Stimulated activated CD8-positive, alpha-beta memory T cell treated with anti-CD3 and anti-CD28 coated beads, Interleukin-12 subunit alpha, Interleukin-12 subunit beta, amount 100 ng/mL, for 1 hour (primary cell): ENCODE measurements around the gene BANK1.
"Not testable (repeated sequence)": the region's sequence is repeated elsewhere in the genome, so short reads cannot be mapped to it uniquely, and the experiment has no call there.

Experiments used
- DNase-seq: peaks from one replicate; pipeline ENCODE4 v3.0.0-alpha.2; 2020; ENCODE audit warnings: low read depth

BANK1 gene

DNA sequence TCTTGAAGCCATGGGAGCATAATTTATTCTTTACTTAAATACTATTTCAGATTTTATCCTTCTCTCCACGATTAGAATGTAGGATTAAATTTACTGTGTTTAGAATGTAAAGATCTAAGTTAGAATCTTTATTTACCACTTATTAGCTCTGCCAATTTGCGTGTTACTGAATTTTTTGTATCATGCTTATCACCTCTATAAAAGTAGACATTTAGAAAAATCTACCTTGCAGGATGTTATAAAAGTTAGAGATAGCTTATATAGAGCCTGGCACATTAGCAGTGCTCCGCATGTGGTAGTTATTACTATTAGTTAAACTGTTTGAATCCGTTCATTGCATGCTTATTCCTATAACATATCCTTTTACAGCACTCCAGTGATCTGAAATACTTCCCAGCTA is 97.9 kb downstream of the BANK1 start:
- no peak for DNase-seq

DNA sequence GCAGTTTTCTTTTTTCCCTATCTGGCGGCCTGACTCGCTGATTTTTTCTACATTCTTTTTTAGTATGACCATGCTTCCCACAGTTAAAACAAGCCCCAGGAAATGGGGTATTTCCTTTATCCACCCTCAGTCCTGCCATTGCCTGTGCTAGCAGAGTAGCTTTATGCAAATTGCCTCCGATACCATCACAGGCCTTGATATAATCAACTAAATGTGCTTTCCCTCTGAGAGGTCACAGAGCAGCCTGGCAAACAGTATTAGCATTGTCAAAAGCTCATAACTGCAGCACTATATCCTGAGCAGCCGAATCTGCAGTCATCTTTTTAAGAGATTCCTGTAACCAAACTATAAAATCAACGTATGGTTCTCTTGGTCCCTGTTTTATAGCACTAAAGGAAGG is 115.0 kb downstream of the BANK1 start:
- not testable (repeated sequence) for DNase-seq

DNA sequence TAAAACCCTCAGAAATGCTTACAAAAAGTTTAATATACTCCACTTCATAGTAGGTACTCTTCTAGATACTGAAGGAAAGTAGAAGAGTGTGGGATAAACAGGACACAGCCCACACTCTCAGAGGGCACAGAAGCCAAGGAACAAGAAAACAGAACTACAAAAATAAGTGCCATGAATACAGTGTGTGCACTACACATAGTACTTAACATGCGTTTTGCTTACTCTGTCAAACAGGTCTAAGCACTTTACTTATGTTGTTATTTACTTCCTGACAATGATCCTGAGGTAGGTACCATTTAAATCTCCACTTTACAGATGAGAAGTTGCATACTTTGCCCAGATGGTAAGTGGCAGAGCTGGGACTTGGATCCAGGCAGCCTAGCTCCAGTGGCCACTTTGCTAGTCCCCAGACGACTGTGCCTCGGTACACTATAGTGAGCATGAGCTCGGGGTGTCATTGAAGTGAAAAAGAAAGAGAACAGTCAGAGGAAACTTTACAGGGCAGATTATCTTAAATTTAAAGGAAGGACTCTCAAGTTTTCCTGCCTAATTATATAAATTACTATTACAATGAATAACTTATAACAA is 120.3 kb downstream of the BANK1 start:
- no peak for DNase-seq

DNA sequence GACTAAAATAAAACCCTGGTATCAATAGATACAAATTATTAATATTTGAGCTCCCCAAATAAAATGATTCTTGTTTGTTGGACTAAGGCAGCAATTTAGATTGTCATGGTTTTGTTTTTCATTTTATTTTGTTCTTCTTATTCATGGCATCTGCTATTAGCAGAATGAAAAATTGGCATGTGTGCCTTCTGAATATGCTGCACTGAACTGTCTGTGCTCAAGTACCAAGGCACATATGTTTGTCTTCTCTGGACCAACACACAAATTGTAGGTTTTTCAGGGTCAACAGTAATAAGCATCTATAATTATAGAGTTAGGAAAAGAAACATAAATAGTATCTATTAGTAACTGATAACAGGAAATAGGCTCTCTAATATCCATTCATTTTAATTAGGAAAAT is 121.1 kb downstream of the BANK1 start:
- no peak for DNase-seq

DNA sequence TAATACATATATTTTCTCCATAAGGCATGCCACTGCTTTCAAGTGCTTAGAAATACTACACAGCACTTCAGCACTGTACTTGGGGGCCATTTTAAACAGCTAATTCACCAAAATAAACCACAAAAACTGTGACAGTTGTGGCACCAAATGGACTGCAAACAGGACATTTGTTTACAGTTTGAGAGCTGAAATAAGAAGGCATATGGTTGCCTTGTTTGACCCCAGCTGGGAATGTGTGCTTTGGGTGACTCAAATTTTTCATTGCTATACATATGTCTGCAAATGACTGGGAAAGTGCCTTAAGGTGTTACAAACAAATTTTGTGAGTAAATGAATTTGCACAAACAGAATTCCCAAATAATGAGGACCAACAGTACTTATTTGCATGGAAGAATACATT is 124.2 kb downstream of the BANK1 start:
- no peak for DNase-seq

DNA sequence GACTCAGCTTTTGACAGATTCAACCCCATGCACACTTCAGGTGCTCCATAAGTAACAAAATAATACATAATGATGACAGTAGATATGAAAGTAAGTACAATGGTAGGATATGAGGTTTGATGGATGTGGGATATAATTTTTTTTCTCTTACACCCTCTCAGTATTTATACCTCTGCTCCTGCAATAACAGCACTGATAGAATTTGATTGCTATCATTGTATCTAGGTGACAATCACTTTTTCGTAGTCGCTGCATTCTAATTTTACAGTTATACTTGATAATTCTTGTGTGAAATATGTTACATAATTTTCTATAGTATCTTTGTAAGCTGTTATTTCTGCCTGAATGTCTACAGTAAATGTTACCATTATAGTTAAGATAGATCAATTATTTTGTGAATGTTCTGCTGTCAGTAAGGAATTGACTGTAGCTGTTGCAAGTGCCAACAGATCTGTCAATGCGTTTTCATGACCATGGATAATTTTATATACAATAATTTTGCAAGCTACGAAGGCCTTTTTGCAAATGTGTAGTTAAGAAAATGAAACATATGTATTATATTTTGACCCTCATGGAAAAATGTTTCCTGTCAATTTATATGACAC is 128.9 kb downstream of the BANK1 start:
- DNase-seq, result no peak

DNA sequence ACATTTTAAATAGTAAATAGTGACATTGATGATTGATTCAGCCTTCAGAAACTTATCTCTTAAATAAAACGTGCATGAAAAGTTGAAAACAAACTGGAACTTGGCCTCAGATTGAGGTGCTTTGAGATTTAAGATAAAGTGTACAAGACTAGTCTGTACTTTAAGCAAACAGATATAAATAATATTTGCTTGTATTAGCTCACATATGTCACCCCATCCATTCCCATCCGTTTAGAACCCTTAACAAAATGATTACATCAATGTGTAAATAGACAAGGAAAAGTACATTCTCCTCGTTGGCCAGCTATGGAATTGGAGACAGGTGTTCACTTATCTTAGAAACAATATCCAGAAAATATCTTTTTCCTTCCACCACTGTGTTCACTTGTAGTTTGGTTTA is 130.8 kb downstream of the BANK1 start:
- no peak for DNase-seq

DNA sequence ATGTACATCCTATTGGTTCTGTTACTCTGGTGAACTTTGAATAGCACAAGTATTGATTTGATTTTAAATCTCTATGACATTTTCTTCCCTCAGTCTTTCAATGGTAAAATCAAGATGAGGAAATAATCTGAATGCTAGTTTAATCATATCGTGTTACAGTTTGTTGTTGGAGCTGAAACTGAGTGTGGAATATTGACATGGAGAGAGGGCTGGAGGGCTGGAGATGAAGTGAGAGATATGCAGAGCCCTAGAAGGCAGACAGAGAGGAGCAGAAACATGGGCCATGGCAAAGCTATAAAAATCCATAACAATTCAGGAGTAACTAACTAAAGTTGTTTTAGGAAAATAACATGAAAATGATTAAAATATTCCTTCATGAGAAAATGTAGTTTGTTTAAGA is 141.1 kb downstream of the BANK1 start:
- no peak for DNase-seq

DNA sequence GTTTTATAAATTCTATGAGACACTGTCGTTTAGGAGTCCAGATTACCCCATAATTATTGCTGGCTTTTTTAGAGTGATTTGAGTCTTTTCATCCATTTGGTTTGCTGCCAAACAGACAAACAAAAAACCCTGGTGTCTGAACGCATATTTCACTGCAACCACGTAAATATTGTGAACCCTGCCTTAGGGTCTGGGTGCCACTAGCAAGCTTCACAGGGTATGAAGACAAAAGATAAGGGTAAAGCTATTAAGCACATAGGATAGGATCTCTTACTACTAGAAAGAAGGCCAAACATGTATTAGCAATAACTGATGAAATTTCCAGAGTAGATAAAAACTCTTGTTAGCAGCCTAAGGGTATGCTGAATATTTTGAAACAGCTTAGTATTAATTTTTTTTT is 143.3 kb downstream of the BANK1 start:
- DNase-seq, result no peak

DNA sequence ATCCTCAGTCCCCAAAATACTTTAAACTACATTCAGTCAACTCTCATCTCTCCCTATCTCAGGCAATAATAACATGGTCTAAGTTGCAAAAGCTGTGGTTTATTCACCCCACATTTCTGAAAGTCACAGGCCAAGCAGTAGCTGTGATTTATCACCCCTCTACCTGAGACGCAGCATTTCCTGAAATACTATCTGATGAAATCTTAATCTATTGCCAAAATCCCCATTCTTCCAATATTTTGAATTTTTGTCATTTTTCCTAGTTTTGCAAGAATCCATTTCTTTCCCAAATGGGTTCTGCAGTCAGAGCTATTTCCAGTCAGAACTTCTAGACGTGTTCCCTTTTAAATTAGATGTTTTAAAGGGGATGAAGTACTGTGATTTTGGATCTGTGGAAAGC is 148.3 kb downstream of the BANK1 start:
- DNase-seq, result no peak

DNA sequence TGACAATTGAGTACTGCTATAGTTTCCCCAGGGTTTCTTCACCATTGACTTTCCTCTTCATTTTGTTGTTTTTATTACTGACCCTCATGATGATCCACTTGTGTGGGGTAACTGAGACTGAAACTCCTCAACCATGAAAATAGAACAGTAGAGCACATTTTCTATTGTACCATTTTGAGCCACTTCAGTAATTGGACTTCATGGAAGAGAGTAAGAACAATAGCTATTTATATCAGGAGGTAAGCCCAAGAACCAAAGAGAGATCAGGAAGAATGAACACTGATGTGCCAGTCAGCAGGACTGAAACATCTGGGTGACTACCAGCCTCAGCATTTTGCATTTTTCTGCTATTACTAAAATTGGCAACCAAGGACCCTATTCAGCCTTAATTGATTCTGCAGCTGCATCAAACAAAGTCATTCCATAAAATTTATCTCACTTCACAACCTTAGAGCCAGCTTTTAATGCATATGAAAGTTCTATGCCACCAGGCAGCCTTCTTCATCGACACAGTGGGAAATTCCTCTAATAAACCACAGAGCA is 151.4 kb downstream of the BANK1 start:
- DNase-seq, result no peak

DNA sequence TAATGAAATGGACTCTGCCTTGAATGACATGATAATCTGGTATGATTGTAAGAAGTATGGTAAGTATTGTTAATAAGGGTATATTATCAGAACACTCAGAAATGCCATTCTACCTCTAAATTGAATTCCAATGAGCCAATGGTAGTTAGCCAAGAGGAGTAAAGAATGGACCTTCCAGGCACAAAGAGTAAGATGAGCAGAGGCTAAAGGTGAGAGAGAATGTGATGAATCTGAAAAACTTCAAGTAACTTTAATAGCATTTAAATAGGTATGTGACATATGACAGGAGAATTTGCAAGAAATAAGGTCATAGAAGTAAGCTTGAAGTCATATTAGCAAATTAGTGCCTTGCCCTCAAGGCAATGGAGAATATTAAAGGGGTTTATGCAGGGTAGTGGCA is 152.4 kb downstream of the BANK1 start:
- DNase-seq, result no peak

DNA sequence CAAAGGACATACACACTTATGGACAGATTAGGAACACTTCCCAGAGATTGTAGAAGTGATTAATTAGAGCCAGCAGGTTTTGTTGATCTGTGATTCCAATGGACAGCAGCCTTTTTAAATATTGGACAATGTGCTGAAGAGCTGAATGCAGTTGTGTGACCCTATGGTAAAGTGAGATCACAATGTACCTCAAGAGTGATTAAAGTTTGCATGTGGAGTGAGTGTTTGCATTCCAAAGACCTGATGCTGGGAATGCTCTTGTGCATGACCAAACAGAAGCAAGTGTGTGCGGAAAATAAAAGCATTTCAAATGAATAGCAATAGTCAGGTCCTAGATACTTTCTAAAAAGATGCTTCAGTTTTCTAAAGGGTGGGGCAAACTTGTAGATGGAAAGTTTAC is 154.1 kb downstream of the BANK1 start:
- DNase-seq, result no peak

DNA sequence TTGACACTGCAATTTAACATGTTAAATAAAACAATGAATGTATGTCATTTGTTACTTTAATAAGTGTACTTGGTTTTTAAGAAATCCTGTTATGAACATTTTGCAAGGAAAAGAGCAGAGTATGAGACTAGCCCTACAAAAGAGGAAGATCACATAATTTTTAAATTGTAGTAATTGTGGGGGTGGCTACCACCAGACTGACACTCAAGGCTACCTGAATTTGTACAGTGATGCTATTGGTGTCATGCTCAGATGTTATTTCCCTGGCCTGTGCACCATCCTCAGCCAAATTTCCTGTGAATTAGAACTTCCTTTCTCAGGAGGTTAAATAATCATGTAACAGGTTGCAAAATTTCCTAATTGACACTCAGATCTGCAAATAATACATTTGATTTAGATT is 157.5 kb downstream of the BANK1 start:
- DNase-seq, result no peak

DNA sequence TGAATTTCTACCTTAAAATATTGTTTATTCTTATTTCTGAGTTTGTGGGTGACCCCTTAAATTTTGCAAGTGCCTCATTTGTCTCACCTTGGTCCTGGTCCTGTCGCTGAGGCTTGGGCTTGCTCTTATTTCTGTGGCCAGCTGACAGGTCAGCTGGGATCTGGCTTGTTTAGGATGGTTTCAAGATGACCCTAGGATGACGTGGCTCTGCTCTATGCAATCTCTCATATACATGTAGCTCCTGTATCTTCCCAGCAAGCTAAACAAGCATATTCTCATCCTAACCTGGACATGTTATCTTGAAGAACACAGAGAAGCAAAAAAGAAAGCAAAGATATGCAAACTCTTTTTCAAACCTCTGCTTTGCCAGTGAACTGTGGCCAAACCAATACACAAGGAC is 158.4 kb downstream of the BANK1 start:
- no peak for DNase-seq

DNA sequence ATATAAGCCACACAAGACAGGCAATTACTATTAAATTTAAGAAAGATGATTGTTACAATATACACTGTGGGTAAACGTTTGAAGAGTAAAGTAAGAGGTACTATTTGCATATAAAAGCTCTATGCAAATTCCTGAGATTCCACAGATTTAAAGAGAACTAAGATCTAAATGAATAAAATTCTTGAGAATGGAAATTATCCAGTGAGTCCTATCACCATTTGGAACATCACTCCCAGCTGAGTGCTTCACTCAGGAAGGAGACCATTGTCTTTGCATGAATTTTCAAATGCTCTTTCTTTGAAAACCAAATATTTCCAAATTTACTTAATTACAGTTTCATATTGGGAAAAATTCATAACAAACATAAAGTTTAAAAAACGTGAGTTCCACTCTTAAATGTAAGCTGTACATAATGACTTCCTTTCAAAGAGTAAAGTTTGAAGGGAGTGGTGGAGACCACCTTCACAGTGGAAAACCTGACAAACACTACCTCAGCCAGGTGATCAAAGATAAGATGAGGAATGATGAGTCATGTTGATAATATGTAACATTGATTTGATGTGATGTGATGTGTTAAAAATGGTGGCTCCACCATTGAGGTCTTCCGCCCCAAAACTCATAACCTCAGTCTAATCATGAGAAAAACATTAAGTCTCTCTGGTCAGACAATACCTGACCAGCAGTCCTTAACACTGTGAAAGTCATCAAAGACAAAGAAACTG is 159.9 kb downstream of the BANK1 start:
- no peak for DNase-seq

DNA sequence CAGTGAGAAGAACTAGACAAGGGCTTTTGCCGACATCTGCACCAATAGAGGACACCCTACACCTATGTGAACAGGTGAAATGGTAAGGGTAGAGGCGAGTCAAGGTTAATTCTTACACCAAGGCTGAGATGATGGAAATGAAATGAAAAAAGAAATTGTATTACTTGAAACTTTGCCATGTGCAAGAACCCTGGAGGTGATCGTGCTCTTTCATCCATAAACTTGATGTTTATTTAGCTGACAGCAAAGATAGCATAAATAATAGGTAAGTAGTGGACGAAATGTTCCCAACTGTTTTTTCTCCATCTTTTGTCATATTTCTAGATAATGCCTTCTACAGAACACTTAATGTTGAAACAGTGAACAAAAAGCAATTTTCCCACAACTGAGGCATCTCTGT is 162.5 kb downstream of the BANK1 start:
- DNase-seq, result no peak

DNA sequence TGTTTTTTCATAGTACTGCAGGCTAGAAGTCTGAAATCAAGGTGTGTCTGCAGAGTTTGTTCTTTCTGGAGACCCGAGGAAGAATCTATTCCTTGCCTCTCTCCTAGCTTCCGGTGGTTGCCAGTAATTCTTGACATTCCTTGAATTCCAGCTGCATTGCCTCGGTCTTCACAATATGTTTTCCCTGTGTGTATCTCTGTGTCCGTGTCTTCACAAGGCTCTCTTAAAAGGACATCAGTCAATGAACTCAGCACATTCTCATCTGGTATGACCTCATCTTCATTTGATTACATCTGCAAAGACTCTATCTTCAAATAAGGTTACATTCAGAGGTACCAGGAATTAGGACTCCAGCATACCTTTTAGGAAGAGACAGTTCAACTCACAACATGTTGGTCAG is 163.4 kb downstream of the BANK1 start:
- no peak for DNase-seq

DNA sequence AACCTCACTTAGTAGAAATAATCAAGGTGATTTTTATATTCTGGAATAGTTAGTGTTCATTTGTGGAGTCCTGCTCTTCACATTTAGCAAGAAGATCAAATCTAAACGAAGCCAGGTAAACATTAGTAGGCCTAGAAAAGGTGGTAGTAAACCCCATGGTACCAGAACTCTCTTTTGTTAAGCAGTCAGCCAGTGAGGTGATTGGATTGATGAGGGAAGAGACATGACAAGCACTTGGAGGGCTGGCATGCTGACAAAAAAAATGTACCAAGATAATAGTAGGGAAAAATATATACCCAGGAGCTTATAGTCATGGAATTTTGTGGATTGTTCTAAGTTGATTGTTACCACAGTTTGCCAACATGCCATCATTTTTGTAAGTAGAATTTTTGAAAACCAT is 163.8 kb downstream of the BANK1 start:
- no peak for DNase-seq

DNA sequence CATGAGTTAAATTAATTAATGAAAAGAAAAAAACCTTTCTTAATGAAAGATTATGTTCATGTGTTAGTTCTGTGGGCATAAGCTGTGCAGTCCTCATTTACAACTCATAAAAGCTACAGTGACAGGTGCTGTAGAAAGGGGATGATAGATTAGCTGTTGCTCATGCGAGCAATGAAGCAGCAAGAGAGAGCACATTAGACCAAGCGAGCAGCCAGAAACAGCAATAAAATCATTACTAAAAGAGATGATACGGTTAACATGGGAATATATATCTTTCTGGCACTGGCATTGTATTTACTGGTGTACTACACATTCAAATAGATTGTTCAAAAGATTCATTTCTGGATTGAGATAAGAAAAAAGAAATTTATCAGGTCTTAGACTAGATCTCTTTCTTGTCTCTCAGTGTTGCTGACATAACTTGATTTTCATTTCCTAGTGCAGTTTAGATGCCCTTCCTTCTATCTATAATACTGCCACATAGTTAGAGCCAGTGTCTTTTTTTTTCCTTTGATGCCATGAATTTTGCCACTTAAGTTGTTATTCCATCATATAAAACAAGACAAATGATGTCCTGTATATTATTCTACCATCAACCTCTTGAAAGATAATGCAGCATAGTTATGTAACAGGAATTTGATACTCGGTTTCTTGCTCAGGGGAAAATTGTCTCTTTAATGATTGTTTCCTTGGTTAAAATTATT is 164.6 kb downstream of the BANK1 start:
- DNase-seq, result no peak

DNA sequence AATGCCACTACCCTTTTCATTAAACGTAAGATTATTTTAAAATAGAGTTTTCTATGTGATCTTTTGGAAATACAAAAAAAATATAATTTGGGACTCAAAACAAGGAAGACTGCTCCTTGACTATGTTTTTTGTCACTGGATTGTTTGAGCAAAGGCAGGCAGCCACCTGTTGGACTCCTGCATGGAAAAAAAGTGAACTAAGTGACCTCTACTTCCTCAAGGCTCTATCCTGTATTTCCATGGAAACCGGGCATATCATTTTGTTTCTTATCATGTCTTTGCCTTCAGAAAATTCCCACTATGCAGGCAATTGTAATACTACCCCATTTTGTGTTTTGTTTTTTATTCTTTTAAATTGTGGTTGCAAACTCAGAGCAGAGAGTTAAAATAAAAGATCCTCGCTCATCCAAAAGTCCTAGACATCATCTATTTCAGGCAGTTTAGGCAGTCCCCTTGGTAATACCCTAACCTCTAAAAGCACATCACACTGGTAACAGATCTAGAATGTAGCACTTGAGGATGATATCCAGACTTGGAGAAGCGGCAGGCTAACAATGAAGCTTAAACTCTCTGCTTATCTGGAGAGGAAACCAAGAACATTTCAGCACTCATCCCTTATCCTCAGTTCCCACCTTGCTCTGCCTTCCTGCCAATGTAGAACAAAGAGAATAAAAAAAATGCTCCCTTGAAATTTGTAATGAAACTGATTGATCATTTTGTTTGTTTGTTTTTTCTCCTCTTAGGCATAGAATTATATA is 165.7 kb downstream of the BANK1 start:
- DNase-seq, result no peak

DNA sequence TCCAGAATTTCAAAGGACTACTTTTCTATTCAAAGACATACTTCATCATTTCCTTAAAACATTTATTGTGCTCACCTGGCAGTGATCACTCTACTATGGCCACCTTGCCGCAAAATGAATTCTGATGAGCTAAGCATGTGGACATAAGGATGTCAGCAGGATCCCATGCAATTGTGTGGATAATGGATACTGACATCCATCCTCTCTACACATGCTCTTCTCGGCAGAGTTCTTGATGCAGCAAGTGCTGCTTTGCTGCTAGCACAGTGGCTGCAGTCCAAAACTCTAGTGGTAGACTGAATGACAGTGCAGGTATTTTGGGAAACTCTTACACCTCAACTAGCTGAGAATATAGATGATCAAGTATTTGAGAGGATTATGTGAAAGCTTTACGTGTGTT is 168.0 kb downstream of the BANK1 start:
- DNase-seq, result no peak
